CD4-positive, CD25-positive, alpha-beta regulatory T cell (primary cell): Measurements from ENCODE around the gene RIPOR2. TPM values are rescaled to one million over a fixed set of nuclear protein-coding genes. Genes with fewer than 3 reads are reported as not detected.

ENCODE experiments used
- ATAC-seq, 2 donors: fragments of 150-1000 bp; cut with Tn5 transposase; one replicate each; pipeline ENCODE4 v1.10.0; 2021; ENCODE audit warnings: low read depth in 2 of 2, moderate number of reproducible peaks in 2 of 2, moderate library complexity in 1 of 2
- DNase-seq, 3 donors: peaks; one replicate each; pipeline versions ENCODE4 v3.0.0 to v3.0.0-alpha.2; 2012 to 2022; ENCODE audit warnings: mixed read lengths in 1 of 3
- H3K27ac ChIP-seq: one replicate; pipeline ENCODE4 v1.7.0; 2013; ENCODE audit warnings: mild to moderate bottlenecking, low read length; ENCODE audit not compliant: insufficient read depth, poor library complexity, severe bottlenecking
- H3K27me3 ChIP-seq: one replicate; pipeline ENCODE4 v1.7.0; 2013; ENCODE audit warnings: low read length; ENCODE audit not compliant: control insufficient read depth, insufficient read depth
- H3K36me3 ChIP-seq: one replicate; pipeline ENCODE4 v1.7.0; 2013; ENCODE audit warnings: mild to moderate bottlenecking, low read length, moderate library complexity; ENCODE audit not compliant: control insufficient read depth, insufficient read depth
- H3K4me1 ChIP-seq: 2 replicates; pipeline ENCODE4 v1.7.0; 2013; ENCODE audit warnings: mild to moderate bottlenecking, low read length; ENCODE audit not compliant: insufficient read depth, control insufficient read depth, poor library complexity, severe bottlenecking
- H3K4me3 ChIP-seq: one replicate; pipeline ENCODE4 v1.7.0; 2013; ENCODE audit warnings: low read depth, mild to moderate bottlenecking, low read length, moderate library complexity
- H3K9me3 ChIP-seq, 2 experiments: 1 replicate in 1 of 2; 2 replicates in 1 of 2; pipeline ENCODE4 v1.7.0; 2013; ENCODE audit warnings: low read length in 2 of 2, mild to moderate bottlenecking in 1 of 2, moderate library complexity in 1 of 2; ENCODE audit not compliant: control insufficient read depth in 2 of 2
- H3K27ac Mint-ChIP-seq, 3 donors: one replicate each; pipeline ENCODE4 v1.8.0; 2020 to 2022; ENCODE audit warnings: mild to moderate bottlenecking in 3 of 3, mixed read lengths in 3 of 3, moderate library complexity in 2 of 3
- H3K27me3 Mint-ChIP-seq: one replicate; pipeline ENCODE4 v1.8.0; 2022; ENCODE audit warnings: mild to moderate bottlenecking, mixed read lengths
- H3K36me3 Mint-ChIP-seq: one replicate; pipeline ENCODE4 v1.8.0; 2020; ENCODE audit warnings: mixed read lengths
- H3K4me1 Mint-ChIP-seq, 4 donors: one replicate each; pipeline ENCODE4 v1.8.0; 2020 to 2022; ENCODE audit warnings: mixed read lengths in 4 of 4, mild to moderate bottlenecking in 1 of 4
- H3K4me3 Mint-ChIP-seq, 4 donors: one replicate each; pipeline ENCODE4 v1.8.0; 2020 to 2022; ENCODE audit warnings: mild to moderate bottlenecking in 4 of 4, mixed read lengths in 4 of 4, moderate library complexity in 3 of 4
- H3K9me3 Mint-ChIP-seq, 7 donors: one replicate each; pipeline ENCODE4 v1.8.0; 2020 to 2022; ENCODE audit warnings: mixed read lengths in 7 of 7, mild to moderate bottlenecking in 3 of 7, moderate library complexity in 2 of 7
- polyA plus RNA-seq, 4 donors: library from polyadenylated mRNA; unstranded; fragments of 300-500 nt; fragmentation: Illumina TruSeq; gene quantifications; one replicate each; pipeline ENCODE4 v1.2.3, GENCODE V29; 2021
- total RNA-seq: library from RNA; stranded (reverse); gene quantifications from one replicate; pipeline ENCODE4 v1.2.3, GENCODE V29; 2022

The RIPOR2 gene
- total and polyA plus RNA-seq, 5 donors from 2014 or later = 320 to 435 (median 393) TPM

DNA sequence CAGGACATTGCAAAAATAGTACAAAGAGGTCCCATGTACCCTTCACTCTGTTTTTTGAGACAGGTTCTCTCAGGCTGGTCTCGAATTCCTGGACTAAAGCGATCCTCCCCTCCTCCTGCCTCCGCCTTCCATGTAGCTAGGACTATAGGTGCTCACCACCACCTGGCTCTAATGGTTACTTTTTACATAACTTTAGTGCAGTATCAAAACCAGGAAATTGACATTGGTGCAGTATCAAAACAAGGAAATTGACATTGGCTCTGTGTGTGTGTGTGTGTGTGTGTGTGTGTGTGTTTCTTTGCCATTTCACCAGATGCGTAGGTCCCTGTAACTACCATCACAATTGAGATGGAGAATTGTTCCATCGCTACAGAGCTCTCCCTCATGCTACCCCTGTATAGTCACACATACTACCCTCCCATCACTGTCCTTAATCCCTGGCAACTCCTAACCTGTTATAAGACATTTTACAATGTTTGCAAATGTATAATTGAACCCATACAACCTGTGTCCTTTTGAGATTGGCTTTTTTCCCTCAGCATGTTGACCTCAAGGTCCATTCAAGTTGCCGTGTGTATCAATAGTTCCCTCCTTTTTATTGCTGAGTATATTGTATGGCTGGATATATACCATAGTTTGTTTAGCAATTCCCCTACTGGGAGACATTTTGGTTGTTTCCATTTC is 28.3 kb upstream of the RIPOR2 start:
- Histone ChIP-seq H3K27ac (no peak overlapping the region), H3K9me3 (no peaks in the 10 kb centered on the region), H3K27me3 (no peaks in the 10 kb centered on the region), H3K4me1 (peaks cover 52% of the 10 kb centered on the region), H3K36me3 (peaks cover 9% of the 10 kb centered on the region), H3K4me3 (no peak overlapping the region)
- Mint-ChIP-seq H3K4me1 (peaks cover 36 to 95% (median 64%) of the 10 kb centered on the region in 4 donors), H3K27me3 (no peaks in the 10 kb centered on the region), H3K4me3 (peak overlapping the region; percentile 34 to 43 (median 40)), H3K36me3 (peaks cover 42% of the 10 kb centered on the region), H3K9me3 (peaks cover 0 to 5% (median 2%) of the 10 kb centered on the region in 7 donors), H3K27ac (peak overlapping the region; percentile 80 to 90 (median 84))
- DNase-seq (no peak), ATAC-seq (no peak)

DNA sequence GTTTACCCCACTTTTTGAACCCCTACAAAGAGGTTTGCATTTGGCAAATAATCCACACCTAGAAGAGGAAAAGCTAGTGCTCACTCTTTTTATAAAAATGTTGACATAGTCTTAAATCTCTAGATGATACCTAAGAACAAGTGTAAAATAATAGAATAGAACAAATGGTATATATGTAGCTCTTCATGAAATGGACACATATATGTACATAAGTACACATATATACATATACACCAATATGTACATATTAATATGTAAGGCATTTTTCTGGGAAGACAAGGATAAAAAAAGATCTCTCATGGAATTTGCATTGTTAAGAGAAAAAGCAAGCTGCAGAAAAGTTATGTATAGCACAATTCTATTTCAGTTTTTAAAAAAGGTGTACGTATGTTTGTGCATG is 27.6 kb upstream of the RIPOR2 start:
- Mint-ChIP-seq H3K4me3 (peak overlapping the region in 1 of 4 donors; percentile 43), H3K36me3 (peaks cover 48% of the 10 kb centered on the region), H3K27me3 (no peaks in the 10 kb centered on the region), H3K9me3 (peaks cover 0 to 5% (median 2%) of the 10 kb centered on the region in 7 donors), H3K4me1 (peaks cover 43 to 95% (median 63%) of the 10 kb centered on the region in 4 donors), H3K27ac (peak overlapping the region in 2 of 3 donors; percentile 80 to 84)
- Histone ChIP-seq H3K9me3 (no peaks in the 10 kb centered on the region), H3K4me1 (peaks cover 50% of the 10 kb centered on the region), H3K36me3 (peaks cover 12% of the 10 kb centered on the region), H3K27me3 (no peaks in the 10 kb centered on the region), H3K4me3 (no peak overlapping the region), H3K27ac (no peak overlapping the region)
- no peak for ATAC-seq
- no peak for DNase-seq

DNA sequence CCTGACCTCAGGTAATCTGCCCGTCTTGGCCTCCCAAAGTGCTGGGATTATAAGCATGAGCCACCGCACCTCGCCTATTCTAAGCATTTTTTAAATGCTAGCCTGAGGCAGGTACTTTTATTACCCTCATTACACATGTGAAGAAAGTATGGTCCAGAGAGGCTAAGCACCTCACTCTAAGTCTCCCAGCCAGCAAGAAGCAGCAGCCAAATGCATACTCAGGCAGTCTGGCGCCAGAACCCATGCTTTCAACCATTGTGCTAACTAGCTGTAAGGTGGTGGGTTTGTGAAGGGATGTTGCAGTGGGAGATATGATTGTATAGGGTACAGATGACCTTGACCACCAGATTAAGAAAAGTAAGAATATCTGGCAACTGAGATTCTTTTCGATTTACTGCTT is 26.1 kb upstream of the RIPOR2 start:
- H3K9me3 Mint-ChIP-seq = peaks cover 0 to 6% (median 2%) of the 10 kb centered on the region in 7 donors
- Histone ChIP-seq H3K9me3 (no peaks in the 10 kb centered on the region), H3K27me3 (no peaks in the 10 kb centered on the region), H3K36me3 (peaks cover 6% of the 10 kb centered on the region), H3K27ac (no peak overlapping the region), H3K4me3 (no peak overlapping the region), H3K4me1 (peaks cover 57% of the 10 kb centered on the region)
- DNase-seq (no peak), ATAC-seq (no peak)
- H3K4me1 Mint-ChIP-seq = peaks cover 51 to 95% (median 67%) of the 10 kb centered on the region in 4 donors
- peak overlapping the region; percentile 90 to 94 (median 91) for H3K27ac Mint-ChIP-seq
- peaks cover 47% of the 10 kb centered on the region for H3K36me3 Mint-ChIP-seq
- peak overlapping the region in 3 of 4 donors; percentile 4 to 41 (median 6) for H3K4me3 Mint-ChIP-seq
- H3K27me3 Mint-ChIP-seq = no peaks in the 10 kb centered on the region

DNA sequence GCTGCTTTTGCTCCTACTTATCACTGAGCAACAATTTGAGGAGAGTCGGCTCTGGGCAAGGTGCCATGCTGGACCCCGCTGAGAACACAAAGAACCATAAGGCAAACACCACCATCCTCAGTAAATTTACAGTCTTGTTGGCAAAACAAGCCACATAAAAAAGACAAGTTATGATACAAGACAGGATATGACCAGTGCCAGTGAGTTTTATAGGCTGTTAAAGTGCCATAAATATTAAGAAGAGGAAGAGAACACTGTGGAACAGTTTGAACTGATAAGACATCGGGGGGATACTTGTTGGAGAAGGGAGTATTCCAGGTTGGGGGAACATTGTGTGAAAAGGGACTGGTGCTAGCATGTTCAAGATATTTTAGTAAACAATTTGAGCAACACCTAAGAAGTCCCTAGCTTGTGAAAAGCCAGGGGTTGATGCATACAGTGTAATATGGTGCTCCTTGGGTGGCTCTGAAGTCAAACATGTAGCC is 25.3 kb upstream of the RIPOR2 start:
- H3K4me3 ChIP-seq = peak overlapping the region; percentile 45
- peaks cover 5% of the 10 kb centered on the region for H3K36me3 ChIP-seq
- DNase-seq = peak in 2 of 3 donors; percentile 35 to 37
- H3K27ac ChIP-seq = peak overlapping the region; percentile 62
- peak; percentile 73 to 75 for ATAC-seq
- H3K4me1 ChIP-seq = peaks cover 65% of the 10 kb centered on the region
- Mint-ChIP-seq H3K4me3 (peak overlapping the region; percentile 27 to 66 (median 50)), H3K9me3 (peaks cover 0 to 6% (median 2%) of the 10 kb centered on the region in 7 donors), H3K27me3 (no peaks in the 10 kb centered on the region), H3K27ac (peak overlapping the region; percentile 91 to 97 (median 94)), H3K4me1 (peaks cover 56 to 96% (median 72%) of the 10 kb centered on the region in 4 donors), H3K36me3 (peaks cover 51% of the 10 kb centered on the region)
- no peaks in the 10 kb centered on the region for H3K9me3 ChIP-seq
- H3K27me3 ChIP-seq = no peaks in the 10 kb centered on the region

DNA sequence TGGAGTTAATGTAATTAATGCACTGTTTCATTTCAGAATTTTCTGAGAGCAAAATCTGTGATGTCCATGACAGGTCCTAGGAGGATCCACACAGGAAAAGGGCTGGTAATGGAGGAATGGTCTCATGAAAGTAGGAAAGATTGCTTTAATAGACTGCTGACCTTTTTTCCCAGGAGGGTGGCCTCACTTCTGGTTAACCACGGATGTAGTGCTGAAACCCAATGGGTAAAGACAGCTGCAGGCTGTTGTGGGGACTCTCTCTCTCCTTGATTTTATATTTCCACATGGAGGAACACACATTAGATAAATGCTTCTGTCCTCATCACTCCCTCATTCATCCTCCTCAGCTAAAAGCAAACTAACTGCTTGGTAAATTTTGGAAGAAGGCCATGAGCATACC is 23.6 kb upstream of the RIPOR2 start:
- peaks cover 5% of the 10 kb centered on the region for H3K36me3 ChIP-seq
- DNase-seq (no peak), ATAC-seq (no peak)
- no peaks in the 10 kb centered on the region for H3K27me3 ChIP-seq
- H3K4me3 Mint-ChIP-seq = peak overlapping the region; percentile 48 to 73 (median 66)
- peaks cover 59% of the 10 kb centered on the region for H3K36me3 Mint-ChIP-seq
- H3K27ac ChIP-seq = no peak overlapping the region
- H3K27ac Mint-ChIP-seq = peak overlapping the region; percentile 82 to 97 (median 83)
- H3K4me3 ChIP-seq = peak overlapping the region; percentile 22
- H3K27me3 Mint-ChIP-seq = no peaks in the 10 kb centered on the region
- H3K4me1 Mint-ChIP-seq = peaks cover 62 to 96% (median 74%) of the 10 kb centered on the region in 4 donors
- H3K9me3 ChIP-seq = no peaks in the 10 kb centered on the region
- peaks cover 82% of the 10 kb centered on the region for H3K4me1 ChIP-seq
- peaks cover 0 to 6% (median 2%) of the 10 kb centered on the region in 7 donors for H3K9me3 Mint-ChIP-seq

DNA sequence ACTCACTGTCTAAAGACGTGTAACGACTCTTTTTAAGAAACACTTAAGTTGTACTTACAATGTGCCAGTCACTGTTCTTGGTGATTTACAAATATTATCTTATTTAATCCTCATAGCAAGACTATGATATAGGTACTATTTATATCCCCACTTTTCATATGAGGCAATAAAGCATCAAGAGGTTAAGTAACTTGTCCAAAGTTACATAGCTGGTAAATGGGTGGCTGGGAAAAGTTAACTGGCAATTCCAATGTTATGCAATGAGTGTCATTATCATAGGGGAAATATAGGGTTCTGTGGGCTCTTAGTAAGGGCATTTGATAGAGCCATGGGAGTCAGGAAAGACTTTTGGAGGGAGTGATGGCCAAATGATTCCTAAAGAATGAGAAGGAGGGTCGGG is 21.4 kb upstream of the RIPOR2 start:
- peaks cover 55 to 94% (median 74%) of the 10 kb centered on the region in 4 donors for H3K4me1 Mint-ChIP-seq
- H3K27me3 Mint-ChIP-seq = no peaks in the 10 kb centered on the region
- ATAC-seq (no peak), DNase-seq (no peak)
- H3K9me3 ChIP-seq = no peaks in the 10 kb centered on the region
- peak overlapping the region; percentile 40 to 76 (median 70) for H3K4me3 Mint-ChIP-seq
- no peaks in the 10 kb centered on the region for H3K27me3 ChIP-seq
- H3K27ac ChIP-seq = peak overlapping the region; percentile 58
- peaks cover 56% of the 10 kb centered on the region for H3K36me3 Mint-ChIP-seq
- peaks cover 0 to 11% (median 3%) of the 10 kb centered on the region in 7 donors for H3K9me3 Mint-ChIP-seq
- peak overlapping the region; percentile 68 for H3K4me3 ChIP-seq
- H3K27ac Mint-ChIP-seq = peak overlapping the region in 2 of 3 donors; percentile 95 to 98
- H3K36me3 ChIP-seq = peaks cover 11% of the 10 kb centered on the region
- H3K4me1 ChIP-seq = peaks cover 88% of the 10 kb centered on the region

DNA sequence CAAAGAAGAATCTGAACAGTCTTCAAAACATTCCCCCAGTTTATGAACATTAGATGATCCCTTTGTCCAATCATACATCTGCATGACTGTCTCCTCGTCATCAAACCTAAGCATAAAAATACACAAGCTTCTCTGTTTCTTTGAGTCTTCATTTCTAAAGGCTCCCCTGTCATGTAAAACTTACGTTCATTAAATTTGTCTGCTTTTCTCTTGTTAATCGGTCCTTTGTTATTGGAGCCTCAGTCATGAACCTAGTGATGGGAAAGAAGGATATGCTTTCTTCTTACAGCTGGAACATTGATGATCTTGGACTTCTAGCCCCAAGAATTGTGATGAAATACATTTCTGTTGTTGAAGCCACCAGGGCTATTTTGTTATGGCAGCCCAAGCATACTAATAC is 18.0 kb upstream of the RIPOR2 start:
- peak overlapping the region; percentile 54 for H3K4me3 ChIP-seq
- H3K27ac Mint-ChIP-seq = peak overlapping the region; percentile 90 to 98 (median 91)
- no peaks in the 10 kb centered on the region for H3K9me3 ChIP-seq
- peak overlapping the region; percentile 76 for H3K27ac ChIP-seq
- no peak for ATAC-seq
- H3K4me1 ChIP-seq = peaks cover 93% of the 10 kb centered on the region
- peaks cover 57 to 94% (median 80%) of the 10 kb centered on the region in 4 donors for H3K4me1 Mint-ChIP-seq
- H3K4me3 Mint-ChIP-seq = peak overlapping the region; percentile 37 to 70 (median 52)
- H3K36me3 ChIP-seq = peaks cover 9% of the 10 kb centered on the region
- H3K27me3 ChIP-seq = no peaks in the 10 kb centered on the region
- H3K36me3 Mint-ChIP-seq = peaks cover 36% of the 10 kb centered on the region
- H3K9me3 Mint-ChIP-seq = peaks cover 0 to 7% (median 3%) of the 10 kb centered on the region in 7 donors
- DNase-seq = no peak
- no peaks in the 10 kb centered on the region for H3K27me3 Mint-ChIP-seq
